GM19397 (cell line): Measurements from ENCODE around the gene STON2.
"Not testable (repeated sequence)": the region's sequence is repeated elsewhere in the genome, so short reads cannot be mapped to it uniquely, and the experiment has no call there.

Source experiments
- ATAC-seq: cut with Tn5 transposase; IDR thresholded peaks from one replicate; pipeline ENCODE4 v1.9.1; 2021; ENCODE audit warnings: mild to moderate bottlenecking, moderate library complexity; ENCODE audit not compliant: unreplicated experiment

Gene STON2

GRCh38 chr14:81384900-81385299, 15.2 kb downstream of the STON2 start:
- no peak for ATAC-seq

- no peak for ATAC-seq
Observed at GRCh38 chr14:81382517-81383225, 17.5 kb downstream of the STON2 start.

DNA sequence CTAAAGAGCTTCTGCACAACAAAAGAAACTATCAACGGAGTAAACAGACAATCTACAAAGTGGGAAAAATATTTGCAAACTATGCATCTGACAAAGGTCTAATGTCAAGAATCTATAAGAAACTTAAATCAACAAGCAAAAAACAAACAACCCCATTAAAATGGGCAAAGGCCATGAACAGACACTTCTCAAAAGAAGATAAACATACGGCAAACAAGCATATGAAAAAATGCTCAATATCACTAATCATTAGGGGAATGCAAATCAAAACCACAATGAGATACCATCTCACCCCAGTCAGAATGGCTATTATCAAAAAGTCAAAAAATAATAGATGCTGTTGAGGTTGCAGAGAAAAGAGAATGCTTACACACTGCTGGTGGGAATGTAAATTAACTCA, 20.1 kb downstream of the STON2 start:
- not testable (repeated sequence) for ATAC-seq

DNA sequence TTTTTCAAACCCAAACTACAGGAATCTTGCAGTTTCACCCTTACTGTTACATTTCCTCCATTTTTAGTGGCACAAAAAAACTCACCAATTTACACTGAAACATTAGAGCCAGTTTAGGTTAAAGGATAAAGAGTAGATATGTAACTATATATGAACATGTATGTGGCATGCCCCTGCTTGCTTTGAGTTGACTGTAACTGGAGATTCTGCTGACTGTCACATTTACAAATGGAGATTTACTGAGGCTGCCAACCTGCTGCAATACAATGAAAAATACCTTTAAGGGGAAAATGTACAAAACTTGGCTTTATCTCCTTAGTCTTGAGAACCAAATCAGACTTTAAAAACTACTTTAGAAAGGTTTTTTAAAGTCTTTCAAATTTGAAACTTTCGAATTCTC, 28.3 kb downstream of the STON2 start:
- no peak for ATAC-seq

- no peak for ATAC-seq
Observed at GRCh38 chr14:81367563-81367962, 32.6 kb downstream of the STON2 start.

DNA sequence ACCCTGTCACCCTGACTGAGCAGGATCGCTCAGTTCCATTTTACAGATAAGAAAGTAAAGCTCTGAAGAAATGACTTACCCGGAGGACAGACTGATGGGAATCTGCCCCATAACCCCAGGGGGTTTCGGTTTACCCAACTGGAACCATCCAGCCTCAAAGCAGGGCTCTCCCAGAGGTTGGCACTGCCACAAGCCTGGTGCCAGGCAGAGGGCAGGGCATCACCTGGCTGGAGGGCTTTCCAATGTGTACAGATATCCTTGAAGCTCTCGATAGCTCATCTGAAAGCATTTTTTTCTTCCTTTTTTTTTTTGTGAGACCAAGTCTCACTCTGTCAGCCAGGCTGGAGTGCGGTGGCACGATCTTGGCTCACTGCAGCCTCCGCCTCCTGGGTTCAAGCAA, 33.2 kb downstream of the STON2 start:
- ATAC-seq: no peak

GRCh38 chr14:81366214-81366613, 33.9 kb downstream of the STON2 start:
- ATAC-seq: no peak

GRCh38 chr14:81363746-81364378, 36.3 kb downstream of the STON2 start:
- no peak for ATAC-seq

GRCh38 chr14:81353691-81354323, 46.3 kb downstream of the STON2 start:
- no peak for ATAC-seq

- no peak for ATAC-seq
Observed at GRCh38 chr14:81352413-81352812, 47.7 kb downstream of the STON2 start.

- no peak for ATAC-seq
Observed at GRCh38 chr14:81351205-81351604, 48.9 kb downstream of the STON2 start.

GRCh38 chr14:81350344-81351130, 49.6 kb downstream of the STON2 start:
- no peak for ATAC-seq

DNA sequence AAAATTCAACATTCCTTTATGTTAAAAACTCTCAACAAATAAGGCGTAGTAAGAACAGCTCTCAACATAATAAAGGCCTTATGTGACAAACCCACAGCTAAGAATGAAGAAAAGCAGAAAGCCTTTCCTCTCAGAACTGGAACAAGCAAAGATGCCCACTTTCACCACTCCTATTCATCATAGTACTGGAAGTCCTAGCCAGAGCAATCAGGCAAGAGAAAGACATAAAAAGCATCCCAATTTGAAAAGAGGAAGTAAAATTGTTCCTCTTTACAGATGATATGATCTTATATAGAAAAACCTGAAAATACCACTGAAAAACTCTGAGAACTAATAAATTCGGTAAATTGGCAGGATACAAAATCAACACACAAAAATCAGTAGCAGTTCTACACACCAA, 52.1 kb downstream of the STON2 start:
- no peak for ATAC-seq

DNA sequence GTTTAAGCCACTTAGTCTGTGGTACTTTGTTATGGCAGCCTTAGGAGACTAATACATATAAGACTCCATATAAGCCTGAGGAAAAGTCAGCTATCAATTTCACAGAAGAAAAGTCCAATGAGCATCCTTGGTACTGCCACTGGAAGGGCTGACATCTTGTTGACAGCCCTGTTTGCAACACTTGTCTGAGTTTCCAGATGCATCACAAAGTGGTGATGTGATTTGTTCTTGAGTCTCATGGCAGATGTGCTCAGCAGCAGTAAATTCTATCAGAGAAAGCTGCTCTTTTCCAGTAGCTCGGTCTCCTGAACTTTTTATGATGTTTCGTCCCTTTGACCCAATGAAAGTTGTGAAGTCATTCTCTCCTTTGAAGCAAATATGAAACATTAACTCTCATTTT, 54.3 kb downstream of the STON2 start:
- ATAC-seq: no peak

GRCh38 chr14:81344481-81345160, 55.5 kb downstream of the STON2 start:
- no peak for ATAC-seq

GRCh38 chr14:81343701-81344100, 56.4 kb downstream of the STON2 start:
- ATAC-seq: no peak

DNA sequence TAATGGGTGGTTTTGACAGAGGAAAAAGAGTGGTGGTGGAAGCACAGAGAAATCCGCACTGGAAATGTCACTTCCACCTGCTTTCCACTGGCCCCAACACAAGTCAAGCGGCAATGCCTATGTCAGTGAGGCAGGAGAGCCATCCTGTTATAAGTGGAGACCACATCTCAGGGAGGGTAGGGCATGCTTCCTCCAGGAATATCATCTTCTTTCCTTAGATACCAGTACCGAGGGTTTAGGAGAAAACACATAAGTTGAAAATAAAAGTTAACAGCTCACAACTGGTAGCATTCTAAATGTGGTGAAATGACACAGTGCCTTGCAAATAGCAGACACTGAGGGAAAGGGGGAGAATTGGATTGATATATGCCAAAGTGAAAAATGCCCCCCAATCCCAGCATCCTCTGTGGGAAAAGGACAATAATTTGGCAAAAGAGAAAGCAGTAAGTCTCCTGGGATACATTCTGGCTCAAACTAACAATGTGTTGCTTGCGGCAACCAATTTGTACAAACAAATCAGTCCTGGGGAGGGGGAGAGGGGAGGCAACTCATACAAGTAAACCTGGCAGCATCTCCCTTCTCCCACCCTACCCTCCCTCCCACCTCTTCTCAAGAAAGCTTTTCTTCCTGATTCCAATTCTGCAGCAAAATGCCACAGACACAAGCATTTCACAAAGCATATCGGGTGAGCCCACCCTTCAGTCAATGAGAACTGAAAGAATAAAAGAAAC, 57.1 kb downstream of the STON2 start:
- ATAC-seq: no peak

GRCh38 chr14:81341781-81342180, 58.3 kb downstream of the STON2 start:
- no peak for ATAC-seq

GRCh38 chr14:81341370-81341769, 58.8 kb downstream of the STON2 start:
- ATAC-seq: no peak

- no peak for ATAC-seq
Observed at GRCh38 chr14:81340201-81340600, 59.9 kb downstream of the STON2 start.
